ENCODE data around the gene SGIP1. TPM values are rescaled to one million over a fixed set of nuclear protein-coding genes. Genes with fewer than 3 reads are reported as not detected.
A peak's percentile ranks its signal among the peaks of the same experiment; 100 is the strongest.

Gene SGIP1
- polyA plus RNA-seq, 3 donors, result not detected

DNA sequence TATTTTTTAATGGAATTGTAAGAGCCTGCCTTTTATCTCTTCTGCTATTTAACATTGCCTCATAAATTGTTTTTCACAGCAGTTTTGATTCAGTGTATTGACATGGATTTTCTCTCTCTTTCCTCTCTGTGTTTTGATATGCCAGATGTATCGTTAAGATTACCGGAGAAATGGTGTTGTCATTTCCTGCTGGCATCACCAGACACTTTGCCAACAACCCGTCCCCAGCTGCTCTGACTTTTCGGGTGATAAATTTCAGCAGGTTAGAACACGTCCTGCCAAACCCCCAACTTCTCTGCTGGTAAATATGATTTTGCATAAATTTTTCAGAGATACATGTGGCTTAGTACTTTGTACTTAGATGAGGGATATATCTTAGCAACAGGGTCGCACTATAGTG lies 195.2 kb downstream of the SGIP1 start:
- peaks cover 0 to 2% (median 2%) of the 10 kb centered on the region in 3 donors for H3K27me3 Mint-ChIP-seq (ENCODE audit: low read depth in 3 of 3)
- H3K4me1 Mint-ChIP-seq, result peaks cover 30% of the 10 kb centered on the region
- peak overlapping the region in 4 of 7 donors; percentile 26 to 51 (median 30) for H3K27ac Mint-ChIP-seq
- H3K36me3 ChIP-seq (replicated peaks in 1 of 2; ENCODE audit: control insufficient read depth in 1 of 2, insufficient read depth in 2 of 2, low read length in 2 of 2), result no peaks in the 10 kb centered on the region
- no peaks in the 10 kb centered on the region for H4K20me1 ChIP-seq (ENCODE audit: insufficient read depth, low read length)
- H2AFZ ChIP-seq (ENCODE audit: insufficient read depth, low read depth, low read length, poor library complexity, severe bottlenecking), result peak overlapping the region; percentile 9
- H3K4me3 ChIP-seq (replicated peaks in 1 of 3; ENCODE audit: low read depth in 2 of 3, low read length in 3 of 3), result no peak overlapping the region
- no peak overlapping the region for H3K4me2 ChIP-seq (replicated peaks; ENCODE audit: extremely low read depth, low read length, poor library complexity, severe bottlenecking)
- H3K36me3 Mint-ChIP-seq, result no peaks in the 10 kb centered on the region
- no peak for DNase-seq
- no peak for TF ChIP-seq CTCF (IDR thresholded peaks at IDR 0.05)
- peaks cover 12 to 21% of the 10 kb centered on the region in 2 donors for H3K4me1 ChIP-seq (ENCODE audit: control insufficient read depth in 1 of 2, insufficient read depth in 2 of 2, low read length in 2 of 2)
- WGBS (ENCODE audit: insufficient coverage), result no CpG with 5 or more reads among the region's 6 CpGs
- no peak overlapping the region for H3K27ac ChIP-seq (ENCODE audit: low read depth in 1 of 2, low read length in 2 of 2)
- no peak overlapping the region for H3K9ac ChIP-seq (ENCODE audit: insufficient read depth, low read length, poor library complexity, severe bottlenecking)
- intact Hi-C loops (cut with micrococcal nuclease), result loop anchor here in 1 of 2 donors (10.0 kb wide), 1 partner anchor 164 kb away; no protein-coding TSS in a partner anchor
- no peaks in the 10 kb centered on the region for H3K79me2 ChIP-seq (ENCODE audit: insufficient read depth, low read length)
- no peaks in the 10 kb centered on the region for H3K9me3 Mint-ChIP-seq
- H3K4me3 Mint-ChIP-seq, result no peak overlapping the region
- H3K27me3 ChIP-seq (ENCODE audit: control insufficient read depth in 2 of 2, insufficient read depth in 2 of 2, low read length in 2 of 2), result no peaks in the 10 kb centered on the region
- no peaks in the 10 kb centered on the region for H3K9me3 ChIP-seq (replicated peaks in 1 of 2; ENCODE audit: control insufficient read depth in 1 of 2, insufficient read depth in 1 of 2, low read length in 2 of 2)

GRCh38 chr1:66729523-66729922 lies 195.6 kb downstream of the SGIP1 start:
- no peaks in the 10 kb centered on the region for H3K36me3 ChIP-seq (replicated peaks in 1 of 2; ENCODE audit: control insufficient read depth in 1 of 2, insufficient read depth in 2 of 2, low read length in 2 of 2)
- Mint-ChIP-seq H3K27ac (no peak overlapping the region), H3K27me3 (ENCODE audit: low read depth in 3 of 3) (peaks cover 0 to 2% (median 2%) of the 10 kb centered on the region in 3 donors), H3K4me3 (no peak overlapping the region), H3K9me3 (no peaks in the 10 kb centered on the region), H3K4me1 (peaks cover 30% of the 10 kb centered on the region), H3K36me3 (no peaks in the 10 kb centered on the region)
- no peaks in the 10 kb centered on the region for H3K9me3 ChIP-seq (replicated peaks in 1 of 2; ENCODE audit: control insufficient read depth in 1 of 2, insufficient read depth in 1 of 2, low read length in 2 of 2)
- H2AFZ ChIP-seq (ENCODE audit: insufficient read depth, low read depth, low read length, poor library complexity, severe bottlenecking), result peak overlapping the region; percentile 9
- WGBS (ENCODE audit: insufficient coverage), result no CpG with 5 or more reads among the region's 3 CpGs
- no peak for DNase-seq
- H3K4me1 ChIP-seq (ENCODE audit: control insufficient read depth in 1 of 2, insufficient read depth in 2 of 2, low read length in 2 of 2), result peaks cover 12 to 21% of the 10 kb centered on the region in 2 donors
- no peak for TF ChIP-seq CTCF (IDR thresholded peaks at IDR 0.05)
- no peak overlapping the region for H3K27ac ChIP-seq (ENCODE audit: low read depth in 1 of 2, low read length in 2 of 2)
- no peaks in the 10 kb centered on the region for H4K20me1 ChIP-seq (ENCODE audit: insufficient read depth, low read length)
- H3K27me3 ChIP-seq (ENCODE audit: control insufficient read depth in 2 of 2, insufficient read depth in 2 of 2, low read length in 2 of 2), result no peaks in the 10 kb centered on the region
- no peak overlapping the region for H3K4me3 ChIP-seq (replicated peaks in 1 of 3; ENCODE audit: low read depth in 2 of 3, low read length in 3 of 3)
- no peaks in the 10 kb centered on the region for H3K79me2 ChIP-seq (ENCODE audit: insufficient read depth, low read length)
- H3K4me2 ChIP-seq (replicated peaks; ENCODE audit: extremely low read depth, low read length, poor library complexity, severe bottlenecking), result no peak overlapping the region
- intact Hi-C loops (cut with micrococcal nuclease), result loop anchor here in 1 of 2 donors (10.0 kb wide), 1 partner anchor 165 kb away; no protein-coding TSS in a partner anchor
- no peak overlapping the region for H3K9ac ChIP-seq (ENCODE audit: insufficient read depth, low read length, poor library complexity, severe bottlenecking)

Data from CD14-positive monocyte (primary cell).